Mucosa of gallbladder (tissue), 1 donor: ENCODE results near the gene OVOL2. TPM values are rescaled to one million over a fixed set of nuclear protein-coding genes. Genes with fewer than 3 reads are reported as not detected.
"Not testable (repeated sequence)": the region's sequence is repeated elsewhere in the genome, so short reads cannot be mapped to it uniquely, and the experiment has no call there.

Experiments used
- DNase-seq: peaks from one replicate; pipeline ENCODE4 v3.0.0-alpha.2; 2020; ENCODE audit warnings: low spot score
- total RNA-seq: library from RNA; stranded (reverse); gene quantifications from one replicate; pipeline ENCODE4 v1.2.1, GENCODE V29; 2021
- donor health status: DM: no; HTN: no; CAD: no.

Gene OVOL2
- total RNA-seq, result 11.1 TPM

DNA sequence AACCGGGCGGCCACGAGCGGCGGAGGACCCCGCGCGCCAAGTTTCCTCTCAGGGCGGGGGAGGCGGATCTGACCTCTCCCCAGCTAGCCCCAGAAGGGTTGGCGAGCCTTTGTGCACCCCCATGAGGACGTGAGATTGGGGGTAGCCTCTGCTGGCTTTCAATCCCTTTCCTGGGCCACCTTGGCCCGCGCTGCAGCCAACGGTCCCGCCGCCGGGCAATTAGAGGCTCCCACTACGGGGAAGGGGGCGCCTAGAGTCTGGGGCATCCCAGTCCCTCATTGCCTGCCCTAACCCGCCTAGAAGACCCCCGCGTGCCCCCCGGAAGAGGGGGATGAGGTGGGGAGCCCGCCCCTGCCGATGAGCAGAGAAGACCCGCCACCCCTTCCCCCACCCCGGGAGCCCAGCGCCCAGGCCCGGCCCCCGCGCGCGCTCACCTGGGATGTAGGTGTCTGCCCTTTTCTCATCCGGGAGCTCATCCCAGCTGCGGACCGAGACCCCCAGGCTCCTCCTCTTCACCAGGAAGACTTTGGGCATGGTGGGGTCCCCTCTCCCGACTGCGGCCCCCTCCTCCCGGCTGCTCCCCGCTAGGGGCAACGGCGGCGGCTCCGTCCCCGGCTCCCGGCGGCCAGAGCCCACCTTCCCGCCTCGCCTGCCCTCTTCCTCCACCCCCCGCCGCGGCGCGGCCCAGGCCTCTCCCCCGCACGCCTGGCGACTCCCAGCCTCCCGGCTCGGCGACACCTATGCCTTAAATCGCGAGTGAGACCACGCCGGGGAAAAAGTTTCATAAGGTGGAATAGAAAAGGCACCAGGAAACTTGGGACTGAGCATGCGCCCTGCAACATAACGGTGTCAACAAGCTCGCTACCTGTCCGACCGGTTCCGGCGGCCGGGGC lies at the start of gene OVOL2:
Gene OVOL2, minus strand, starts transcription at position 816 of the 893 bp plus-strand sequence. Its CDS starts 282 bp downstream, at position 534.
- DNase-seq, result peak; percentile 90

DNA sequence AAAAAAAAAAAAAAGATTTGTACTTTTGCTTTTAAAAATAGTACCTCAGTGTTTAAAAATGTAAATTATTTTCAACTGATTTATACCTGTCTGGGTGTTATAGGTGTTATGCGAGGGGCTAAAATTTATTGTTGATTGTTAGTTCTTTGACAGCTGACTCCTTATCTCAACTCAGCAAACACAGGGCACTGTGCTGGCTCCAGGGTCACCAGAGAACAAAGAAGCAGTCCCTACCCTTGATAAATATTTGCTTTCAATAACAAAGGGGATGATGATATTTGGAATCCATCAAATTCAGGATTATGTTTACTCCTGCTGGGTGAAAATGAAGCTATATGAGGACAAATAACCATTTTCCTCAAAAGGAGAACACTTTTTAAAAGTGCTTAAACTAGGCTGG lies 45.8 kb upstream of the OVOL2 start:
- DNase-seq, result no peak

DNA sequence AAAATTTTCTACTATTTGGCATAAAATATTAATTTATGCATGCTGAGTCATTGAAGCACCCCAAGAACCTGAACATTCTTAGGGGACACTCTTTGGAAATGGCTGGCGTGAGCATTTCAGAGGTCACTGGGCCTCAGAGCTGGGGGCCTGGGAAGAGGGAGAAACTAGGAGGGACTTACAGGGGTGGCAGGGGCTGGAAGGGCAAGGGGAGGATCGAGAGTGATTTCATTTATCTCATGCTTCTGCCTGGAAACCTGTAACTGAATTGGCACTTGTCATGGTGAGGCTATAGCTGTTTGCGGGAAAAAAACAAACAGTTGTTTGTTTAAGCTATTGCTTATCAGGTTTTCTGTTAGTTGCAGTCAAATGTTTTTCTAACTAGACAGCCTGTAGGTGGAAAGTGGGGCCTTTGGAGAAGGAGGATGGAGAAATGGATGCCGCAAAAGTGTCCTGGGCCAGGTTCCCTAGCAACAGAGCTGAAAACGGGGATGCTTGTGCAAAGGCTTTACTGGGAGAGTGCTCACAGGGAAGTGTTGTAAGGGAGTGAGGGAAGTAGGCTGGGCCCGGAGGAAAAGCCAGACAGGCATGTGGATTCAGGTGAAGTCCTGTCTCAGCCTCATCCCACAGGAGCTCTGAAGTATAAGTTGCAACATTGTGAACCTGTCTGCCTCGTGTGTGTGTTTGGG lies 43.6 kb upstream of the OVOL2 start:
- no peak for DNase-seq

DNA sequence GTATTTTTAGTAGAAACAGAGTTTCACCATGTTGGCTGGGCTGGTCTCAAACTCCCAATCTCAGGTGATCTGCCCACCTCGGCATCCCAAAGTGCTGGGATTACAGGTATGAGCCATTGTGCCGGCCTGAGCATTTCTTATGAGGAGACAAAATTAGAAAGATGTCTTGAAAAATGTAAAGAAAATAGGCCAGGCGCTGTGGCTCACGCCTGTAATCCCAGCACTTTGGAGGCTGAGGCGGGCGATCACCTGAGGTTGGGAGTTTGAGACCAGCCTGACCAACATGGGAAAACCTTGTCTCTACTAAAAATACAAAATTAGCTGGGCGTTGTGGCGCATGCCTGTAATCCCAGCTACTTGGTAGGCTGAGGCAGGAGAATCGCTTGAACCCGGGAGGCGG lies 42.9 kb upstream of the OVOL2 start:
- DNase-seq, result not testable (repeated sequence)

DNA sequence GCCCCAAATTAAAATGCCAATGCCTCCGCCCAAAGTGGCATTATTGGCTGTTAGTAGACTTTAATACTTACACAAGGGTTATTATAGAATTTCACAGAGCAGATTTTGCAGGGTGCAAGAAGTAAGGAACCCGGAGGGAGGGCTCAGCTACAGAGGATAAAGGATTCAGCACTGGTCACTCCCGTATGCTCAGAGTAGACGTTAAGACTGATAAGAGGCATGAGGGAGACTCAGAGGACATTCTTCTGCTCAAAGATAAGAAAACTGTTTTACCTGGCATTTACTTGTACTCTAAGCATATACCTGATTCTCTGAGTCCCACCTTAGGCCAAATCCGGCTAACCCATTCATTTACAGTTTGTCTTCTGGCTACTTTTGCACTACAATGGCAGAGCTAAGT lies 36.5 kb upstream of the OVOL2 start:
- DNase-seq, result no peak

DNA sequence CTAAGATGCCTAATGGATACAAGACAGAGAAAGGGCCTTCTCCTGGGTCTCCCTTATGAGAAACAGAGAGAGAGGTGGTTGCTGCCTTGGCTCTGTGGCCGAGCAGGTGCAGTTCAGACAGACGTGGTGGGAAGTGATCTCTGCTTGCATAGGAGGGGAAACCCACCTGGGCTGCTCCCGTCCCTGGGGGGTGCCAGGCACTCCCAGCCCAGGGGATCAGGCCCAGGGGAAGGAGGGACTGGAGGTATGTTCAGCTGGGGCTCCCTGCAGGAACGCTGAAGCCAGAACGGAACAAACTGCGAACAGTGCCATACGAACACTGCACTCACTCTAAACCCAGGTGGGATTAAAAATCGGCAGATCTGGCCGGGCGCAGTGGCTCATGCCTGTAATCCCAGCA lies 35.7 kb upstream of the OVOL2 start:
- DNase-seq, result no peak

DNA sequence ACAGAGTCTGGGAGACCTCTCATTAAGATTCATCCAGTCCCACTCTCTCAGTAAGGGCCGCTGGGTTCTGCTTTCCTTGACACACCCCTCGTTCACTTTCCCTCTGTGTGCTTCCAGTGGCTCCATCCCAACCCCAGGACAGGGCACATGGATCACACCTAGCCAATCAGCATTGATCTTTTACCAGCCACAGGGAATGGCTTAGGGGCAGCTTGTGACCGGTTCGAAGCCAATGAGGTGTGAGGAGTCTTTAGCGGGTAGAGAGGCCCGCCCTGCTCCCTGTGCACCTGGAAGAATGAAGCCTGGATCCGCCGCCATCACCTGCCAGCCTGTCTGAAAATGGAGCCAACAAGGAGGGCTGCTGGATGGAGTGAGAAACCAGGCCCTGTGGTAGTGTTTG lies 35.2 kb upstream of the OVOL2 start:
- no peak for DNase-seq

DNA sequence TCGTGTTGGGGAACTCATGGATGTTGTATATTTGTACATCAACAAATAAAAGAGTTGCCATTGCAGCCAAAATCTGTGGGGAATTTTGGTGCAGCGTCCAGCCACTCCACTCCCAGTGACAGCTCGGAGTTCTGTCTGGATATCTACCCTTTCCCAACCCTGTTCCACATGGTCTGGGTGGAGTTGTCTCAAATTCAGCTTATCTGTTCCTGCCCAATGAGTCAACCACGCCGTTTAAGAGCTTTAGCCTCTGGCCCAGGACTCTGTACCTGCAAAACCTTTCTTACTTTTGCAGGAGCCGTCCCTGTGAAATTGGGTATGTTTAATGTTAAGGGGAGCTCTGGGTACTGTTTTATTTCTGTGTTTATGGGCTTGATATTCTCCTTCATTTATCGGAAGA lies 33.9 kb upstream of the OVOL2 start:
- no peak for DNase-seq

DNA sequence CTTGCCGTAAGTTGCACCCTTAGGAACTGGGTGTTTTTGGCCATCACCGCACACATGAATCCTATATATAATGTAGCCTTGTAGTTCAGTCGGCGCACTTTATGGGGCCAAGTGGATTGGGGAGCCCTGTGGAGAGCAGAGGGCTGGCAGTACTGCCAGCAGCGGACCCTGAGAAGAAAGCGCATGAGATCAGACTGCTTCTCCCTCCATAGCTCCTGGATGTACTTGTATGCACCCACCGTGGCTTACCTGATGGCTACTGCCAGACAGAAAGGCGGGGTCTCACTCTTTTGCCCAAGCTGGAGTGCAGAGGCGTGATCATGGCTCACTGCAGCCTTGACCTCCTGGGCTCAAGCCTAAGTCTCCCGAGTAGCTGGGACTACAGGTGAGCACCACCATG lies 32.8 kb upstream of the OVOL2 start:
- DNase-seq, result no peak

DNA sequence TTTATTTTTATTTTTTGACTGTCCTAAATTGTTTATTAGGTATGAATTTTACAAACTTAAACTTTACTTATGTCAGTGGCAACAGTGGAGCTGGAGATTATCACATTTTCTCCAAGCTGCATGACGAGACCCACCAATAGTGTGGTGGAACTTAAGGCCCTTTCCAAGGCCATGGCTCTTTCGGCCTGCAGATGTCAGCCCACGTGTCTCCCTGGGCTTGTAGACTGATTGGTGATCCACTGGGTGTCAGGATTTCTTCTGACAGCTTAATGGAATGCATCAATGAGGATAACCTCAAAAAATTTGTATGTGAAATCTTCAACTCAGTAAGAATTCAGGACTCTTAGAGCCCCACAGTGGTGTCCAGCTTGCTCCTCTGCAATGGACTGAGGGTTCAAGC lies 32.3 kb upstream of the OVOL2 start:
- no peak for DNase-seq

DNA sequence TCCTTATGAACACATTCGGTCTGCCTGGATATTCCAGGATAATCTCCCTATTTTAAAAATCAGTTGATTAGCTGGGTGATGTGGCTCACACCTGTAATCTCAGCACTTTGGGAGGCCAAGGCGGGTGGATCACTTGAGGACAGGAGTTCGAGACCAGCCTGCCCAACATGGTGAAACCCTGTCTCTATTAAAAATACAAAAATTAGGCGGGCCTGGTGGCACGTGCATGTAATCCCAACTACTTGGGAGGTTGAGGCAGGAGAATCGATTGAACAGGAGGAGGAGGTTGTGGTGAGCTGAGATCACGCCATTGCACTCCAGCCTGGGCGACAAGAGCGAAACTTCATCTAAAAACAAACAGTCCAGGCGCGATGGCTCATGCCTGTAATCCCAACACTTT lies 31.1 kb upstream of the OVOL2 start:
- DNase-seq, result not testable (repeated sequence)

DNA sequence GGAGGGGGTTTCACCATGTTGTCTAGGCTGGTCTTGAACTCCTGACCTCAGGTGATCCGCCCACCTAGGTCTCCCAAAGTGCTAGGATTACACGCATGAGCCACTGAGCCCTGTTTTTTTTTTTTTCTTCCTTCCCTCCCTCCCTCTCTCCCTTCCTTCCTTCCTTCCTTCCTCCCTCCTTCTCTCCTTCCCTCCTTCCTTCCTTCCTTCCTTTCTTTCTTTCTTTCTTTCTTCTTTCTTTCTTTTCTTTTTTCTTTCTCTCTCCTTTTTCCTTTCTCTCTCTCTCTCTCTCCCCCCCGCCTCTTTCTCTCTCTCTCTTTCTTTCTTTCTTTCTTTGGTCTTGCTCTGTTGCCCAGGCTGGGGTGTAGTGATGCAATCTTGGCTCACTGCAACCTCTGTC lies 30.6 kb upstream of the OVOL2 start:
- not testable (repeated sequence) for DNase-seq

DNA sequence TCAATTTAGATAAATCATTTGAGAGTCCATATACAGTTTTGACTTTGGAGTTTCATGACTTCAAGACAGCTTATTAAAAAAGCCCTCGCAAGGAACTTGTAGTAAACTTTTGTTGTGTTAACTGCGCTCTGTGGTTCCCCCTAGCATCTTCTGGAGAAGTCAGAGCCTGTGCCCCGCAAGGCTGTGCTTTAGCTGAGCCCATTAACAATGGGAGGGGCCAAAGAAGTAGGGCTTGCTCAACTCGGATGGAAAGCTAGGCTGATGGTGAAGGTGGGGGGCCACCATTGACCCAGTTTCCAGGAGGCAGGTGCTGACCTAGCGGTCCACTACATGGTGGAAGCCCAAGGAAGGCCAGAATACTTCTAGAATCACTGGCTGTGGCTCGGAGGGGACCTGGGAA lies 29.3 kb upstream of the OVOL2 start:
- DNase-seq, result no peak

DNA sequence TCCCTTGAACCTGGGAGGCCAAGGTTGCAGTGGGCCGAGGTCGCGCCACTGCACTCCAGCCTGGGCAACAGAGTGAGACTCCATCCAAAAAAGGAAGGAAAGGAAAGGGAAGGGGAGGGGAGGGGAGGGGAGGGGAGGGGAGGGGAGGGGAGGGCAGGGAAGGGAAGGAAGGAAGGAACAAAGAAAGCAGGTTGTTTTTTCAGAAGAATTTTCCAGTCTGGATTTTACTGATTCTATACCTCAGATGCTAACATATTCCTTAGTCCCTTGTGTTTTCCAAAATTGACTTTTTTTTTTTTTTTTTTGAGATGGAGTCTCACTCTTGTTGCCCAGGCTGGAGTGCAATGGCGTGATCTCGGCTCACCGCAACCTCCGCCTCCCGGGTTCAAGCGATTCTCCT lies 23.1 kb upstream of the OVOL2 start:
- not testable (repeated sequence) for DNase-seq

DNA sequence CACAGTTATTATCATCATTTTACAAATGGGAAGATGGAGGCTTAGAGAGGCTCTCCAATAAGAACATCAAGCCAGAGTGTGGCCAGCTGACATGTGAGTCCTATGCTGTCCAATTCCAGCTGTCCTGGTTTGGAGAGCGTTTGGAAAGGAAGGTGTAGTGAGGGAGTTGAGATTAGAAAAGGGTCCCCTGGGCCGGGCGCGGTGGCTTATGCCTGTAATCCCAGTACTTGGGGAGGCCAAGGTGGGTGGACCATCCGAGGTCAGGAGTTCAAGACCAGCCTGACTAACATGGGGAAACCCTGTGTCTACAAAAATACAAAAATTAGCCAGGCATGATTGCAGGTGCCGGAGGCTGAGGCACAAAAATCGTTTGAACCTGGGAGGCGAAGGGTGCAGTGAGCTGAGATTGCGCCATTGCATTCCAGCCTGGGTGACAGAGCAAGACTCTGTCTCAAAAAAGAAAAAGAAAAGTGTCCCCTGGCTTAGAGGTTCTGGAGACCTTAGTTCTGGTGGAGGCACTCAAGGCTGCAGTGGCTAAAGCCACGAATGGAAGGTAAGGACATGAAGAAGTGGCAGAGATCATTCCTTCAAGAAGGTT lies 22.1 kb upstream of the OVOL2 start:
- DNase-seq, result no peak

DNA sequence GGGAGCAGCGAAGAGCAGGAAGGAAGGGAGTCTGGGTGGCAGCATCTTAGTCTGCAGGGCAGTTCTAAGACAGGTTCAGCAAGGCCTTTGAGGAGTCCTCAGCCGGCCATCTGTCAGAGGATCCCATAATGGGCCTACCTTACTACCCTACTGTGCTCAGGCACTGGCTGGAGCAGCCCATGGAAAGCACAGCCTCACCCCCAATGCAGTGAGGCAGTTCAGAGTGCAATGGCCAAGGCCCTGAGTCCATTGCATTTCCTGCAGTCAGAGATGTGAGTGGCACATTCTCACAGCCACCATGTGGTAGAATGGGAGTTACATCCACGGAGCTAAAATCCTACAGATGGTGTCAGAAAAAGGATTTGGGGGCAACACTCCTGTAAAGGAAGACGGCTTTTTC lies 19.4 kb upstream of the OVOL2 start:
- no peak for DNase-seq

DNA sequence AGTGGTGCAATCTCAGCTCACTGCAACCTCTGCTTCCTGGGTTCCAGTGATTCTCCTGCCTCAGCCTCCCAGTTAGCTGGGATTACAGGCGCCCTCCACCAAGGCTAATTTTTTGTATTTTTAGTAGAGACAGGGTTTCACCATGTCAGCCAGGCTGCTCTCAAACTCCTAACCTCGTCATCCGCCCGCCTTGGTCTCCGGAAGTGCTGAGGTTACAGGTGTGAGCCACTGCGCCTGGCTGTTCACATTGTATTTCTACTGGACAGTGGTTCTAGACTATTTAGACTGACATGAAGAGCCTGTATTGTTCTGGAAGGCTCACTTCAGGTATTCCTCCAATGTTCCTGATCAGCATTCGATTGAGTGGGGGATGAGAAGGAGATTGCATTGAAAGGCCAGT lies 14.8 kb upstream of the OVOL2 start:
- no peak for DNase-seq

DNA sequence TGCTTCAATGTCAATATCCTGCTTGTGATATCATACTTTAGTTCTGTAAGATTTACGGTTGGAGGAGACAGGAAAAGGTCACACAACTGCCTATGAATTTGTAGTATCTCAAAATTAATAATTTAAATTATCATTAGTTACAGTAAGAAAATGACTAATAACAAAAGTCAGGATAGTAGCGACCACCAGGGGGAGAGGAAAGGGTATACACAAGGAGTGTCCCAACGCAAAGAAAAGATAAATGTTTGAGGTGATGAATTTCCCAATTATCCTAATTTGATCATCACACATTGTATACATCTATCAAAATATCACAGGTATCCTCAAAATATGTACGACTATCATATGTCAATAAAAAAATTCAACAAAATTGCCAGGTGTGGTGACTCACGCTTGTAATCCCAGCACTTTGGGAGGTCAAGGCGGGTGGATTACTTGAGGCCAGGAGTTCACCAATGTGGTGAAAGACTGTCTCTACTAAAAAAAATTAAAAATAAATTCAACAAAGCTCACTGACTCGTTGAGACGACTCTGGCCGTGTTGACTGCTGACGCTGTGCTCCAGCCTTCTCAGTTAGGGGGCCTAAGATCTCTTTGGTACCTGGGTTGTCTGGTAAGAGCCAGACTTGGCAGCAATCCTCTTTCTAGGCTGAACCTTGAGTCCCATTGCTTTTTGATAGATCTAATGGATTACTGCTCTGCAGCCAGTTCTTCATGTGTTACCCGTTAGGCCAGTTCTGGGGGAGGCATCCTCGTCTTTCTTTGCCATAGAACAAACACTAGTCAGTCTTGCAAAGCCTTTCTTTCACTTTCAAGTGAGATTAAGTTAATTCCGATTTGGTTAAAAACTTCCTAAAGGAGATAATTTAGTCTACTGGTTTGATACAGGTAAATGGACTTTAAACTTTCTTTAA lies 9.0 kb upstream of the OVOL2 start:
- no peak for DNase-seq

DNA sequence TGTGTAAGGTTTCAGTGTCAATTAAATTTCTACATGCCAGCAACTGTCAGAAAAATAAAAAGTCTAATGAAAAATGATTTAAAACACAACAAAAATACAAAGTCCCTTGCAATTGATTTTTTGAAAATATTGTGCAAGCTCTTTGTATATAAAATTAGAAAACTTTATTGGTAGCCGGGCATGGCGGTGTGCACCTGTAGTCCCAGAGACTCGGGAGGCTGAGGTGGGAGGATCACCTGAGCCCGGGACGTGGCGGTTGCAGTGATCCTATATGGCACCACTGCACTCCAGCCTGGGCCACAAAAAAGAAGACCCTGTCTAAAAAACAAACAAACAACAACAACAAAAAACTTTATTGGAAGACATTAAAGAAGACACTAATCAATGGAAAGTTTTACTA lies 6.0 kb upstream of the OVOL2 start:
- DNase-seq, result no peak

DNA sequence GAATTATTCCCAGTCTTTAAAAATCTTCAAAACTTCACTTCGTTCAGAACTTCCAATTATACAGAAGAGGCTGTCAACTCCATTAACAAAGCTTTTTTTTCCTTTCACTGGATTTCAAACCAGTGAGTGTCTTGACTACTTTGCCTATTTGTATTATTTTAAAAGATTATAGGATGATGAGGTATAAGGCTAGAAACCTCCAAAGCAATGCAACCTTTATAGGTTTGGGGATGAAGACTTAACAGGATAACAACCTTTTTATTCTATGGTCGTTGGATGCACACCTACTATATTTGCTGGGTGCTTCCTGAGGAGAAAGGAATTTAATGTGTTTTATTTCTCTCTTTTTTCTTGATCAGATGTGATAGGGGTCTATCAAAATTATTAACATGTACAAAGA lies 1.9 kb upstream of the OVOL2 start:
- no peak for DNase-seq

DNA sequence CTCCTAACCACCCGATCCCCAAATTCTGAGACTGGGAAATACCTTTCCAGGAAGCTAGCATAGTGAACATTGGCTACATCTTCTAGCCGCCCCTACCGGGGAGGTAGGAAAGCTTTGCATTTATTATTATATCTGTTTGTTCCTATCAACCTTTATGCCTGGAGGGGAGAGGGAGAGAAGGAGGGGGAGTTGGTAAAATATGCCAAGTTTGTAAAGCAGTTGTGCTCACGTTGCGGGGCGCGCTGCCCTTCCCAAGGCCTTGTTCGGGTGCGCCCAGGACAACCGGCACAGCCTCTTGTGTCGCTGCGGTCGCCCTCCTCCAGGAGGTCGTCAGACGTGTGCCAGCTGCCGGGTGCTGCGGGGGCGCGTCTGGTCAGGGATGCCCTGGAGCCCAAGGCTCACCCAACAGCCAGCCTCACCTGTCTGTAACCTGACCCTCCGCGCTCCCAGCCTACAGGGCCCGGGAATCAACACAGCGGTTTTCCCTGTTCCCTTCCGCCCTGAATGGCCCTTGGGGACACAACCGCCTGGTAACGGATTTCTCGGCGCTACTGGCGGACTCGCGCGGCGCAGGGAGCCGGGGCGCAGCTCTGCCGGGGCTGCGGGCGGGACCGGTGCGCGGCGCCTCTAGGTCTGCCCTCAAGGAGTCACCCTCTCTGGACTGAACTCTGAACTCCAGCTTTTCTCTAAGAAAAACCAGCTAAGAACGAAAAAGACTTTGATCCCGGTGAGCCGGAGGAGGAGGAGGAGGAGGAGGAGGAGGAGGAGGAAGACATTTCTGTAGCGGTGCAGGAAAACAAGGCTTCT lies 1.1 kb upstream of the OVOL2 start:
- DNase-seq, result peak; percentile 12
